GOT3 (cell line): Measurements from ENCODE around the gene DNM2.
"Not testable (repeated sequence)": the region's sequence is repeated elsewhere in the genome, so short reads cannot be mapped to it uniquely, and the experiment has no call there.

ENCODE experiments used
- DNase-seq: peaks from one replicate; lab custom pipeline; 2025; ENCODE audit warnings: mixed read lengths; lab: John Stamatoyannopoulos, UW

Gene DNM2

GRCh38 chr19:10725415-10725814 is 7.5 kb downstream of the DNM2 start:
- DNase-seq = no peak

DNA sequence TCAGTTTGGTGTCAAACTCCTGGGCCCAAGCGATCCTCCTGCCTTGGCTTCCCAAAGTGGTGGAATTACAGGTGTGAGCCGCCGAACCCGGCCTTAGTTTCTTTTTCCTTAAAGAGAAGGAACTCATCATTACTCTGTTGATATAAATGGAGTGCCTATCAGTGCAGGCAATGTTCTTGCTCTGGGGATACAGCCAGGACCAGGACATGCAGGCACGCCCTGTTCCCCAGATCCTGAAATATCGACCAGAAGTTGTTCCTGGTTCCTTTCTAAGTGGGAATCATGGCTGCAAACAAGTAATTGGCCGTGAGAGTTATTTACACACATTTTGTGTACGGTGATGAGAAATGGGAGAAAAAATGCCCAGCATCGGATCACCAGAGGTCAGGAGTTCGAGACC is 8.4 kb downstream of the DNM2 start:
- no peak for DNase-seq

- DNase-seq = no peak
Measured at GRCh38 chr19:10727685-10728201, 9.9 kb downstream of the DNM2 start.

DNA sequence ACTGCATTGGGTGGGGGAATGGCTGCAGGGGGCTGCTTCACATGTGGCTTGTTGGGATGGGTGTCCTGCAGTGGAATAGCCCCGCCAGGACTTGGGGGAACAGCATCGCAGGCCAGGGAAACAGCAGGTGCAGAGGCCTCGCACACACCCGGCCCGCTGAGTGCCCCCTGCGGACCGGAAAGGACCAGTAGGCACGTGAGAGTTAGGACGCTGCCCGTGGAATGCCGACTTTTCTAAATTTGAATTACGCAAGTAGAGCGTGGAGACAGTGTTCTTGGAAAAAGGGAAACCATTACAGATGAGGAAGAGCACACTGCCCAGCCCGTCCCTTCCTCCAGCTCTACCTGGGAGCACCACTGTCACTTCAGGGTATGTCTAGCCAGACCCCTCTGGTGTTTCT is 11.5 kb downstream of the DNM2 start:
- no peak for DNase-seq

DNA sequence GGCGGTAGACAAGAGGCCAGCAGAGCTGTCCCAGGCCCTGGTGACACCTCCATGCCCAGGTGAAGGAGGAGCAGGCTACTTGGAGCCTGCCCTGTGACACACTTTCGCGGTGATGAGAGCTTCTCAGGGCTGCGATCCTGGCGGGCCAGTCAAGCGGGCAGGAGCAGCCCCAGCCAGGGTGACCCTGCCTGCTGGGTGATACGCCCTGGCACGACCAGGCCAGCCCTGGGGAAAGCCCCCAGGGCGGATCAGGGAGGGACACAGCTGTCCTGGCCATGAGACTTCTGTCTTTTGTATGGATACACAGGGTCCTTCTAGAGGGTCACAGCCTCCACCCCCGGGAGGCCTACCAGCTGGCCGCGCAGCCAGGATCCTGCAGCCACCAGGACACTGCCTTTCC is 13.1 kb downstream of the DNM2 start:
- DNase-seq = no peak

GRCh38 chr19:10735741-10736140 is 17.9 kb downstream of the DNM2 start:
- no peak for DNase-seq

DNA sequence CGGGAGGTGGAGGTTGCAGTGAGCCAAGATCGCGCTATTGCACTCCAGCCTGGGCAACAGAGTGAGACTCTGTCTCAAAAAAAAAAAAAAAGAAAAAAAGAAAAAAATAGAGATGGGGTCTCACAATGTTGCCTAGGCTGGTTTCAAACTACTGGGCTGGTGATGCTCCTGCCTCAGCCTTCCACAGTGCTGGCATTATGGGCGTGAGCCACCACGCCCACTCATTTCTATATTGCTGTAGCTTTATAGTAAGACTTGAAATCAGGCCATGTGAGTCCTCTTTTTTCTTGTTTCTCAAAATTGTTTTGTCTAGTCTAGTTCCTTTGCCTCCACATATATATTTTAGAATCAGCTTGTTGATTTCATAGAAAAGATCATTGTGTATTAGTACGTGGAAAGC is 18.3 kb downstream of the DNM2 start:
- DNase-seq = no peak

GRCh38 chr19:10736916-10737551 is 19.2 kb downstream of the DNM2 start:
- DNase-seq = no peak

GRCh38 chr19:10737722-10738121 is 19.8 kb downstream of the DNM2 start:
- DNase-seq = no peak

- DNase-seq = no peak
Measured at GRCh38 chr19:10740798-10741197, 22.9 kb downstream of the DNM2 start.

GRCh38 chr19:10742476-10742875 is 24.6 kb downstream of the DNM2 start:
- no peak for DNase-seq

GRCh38 chr19:10744253-10744798 is 26.4 kb downstream of the DNM2 start:
- DNase-seq = no peak

DNA sequence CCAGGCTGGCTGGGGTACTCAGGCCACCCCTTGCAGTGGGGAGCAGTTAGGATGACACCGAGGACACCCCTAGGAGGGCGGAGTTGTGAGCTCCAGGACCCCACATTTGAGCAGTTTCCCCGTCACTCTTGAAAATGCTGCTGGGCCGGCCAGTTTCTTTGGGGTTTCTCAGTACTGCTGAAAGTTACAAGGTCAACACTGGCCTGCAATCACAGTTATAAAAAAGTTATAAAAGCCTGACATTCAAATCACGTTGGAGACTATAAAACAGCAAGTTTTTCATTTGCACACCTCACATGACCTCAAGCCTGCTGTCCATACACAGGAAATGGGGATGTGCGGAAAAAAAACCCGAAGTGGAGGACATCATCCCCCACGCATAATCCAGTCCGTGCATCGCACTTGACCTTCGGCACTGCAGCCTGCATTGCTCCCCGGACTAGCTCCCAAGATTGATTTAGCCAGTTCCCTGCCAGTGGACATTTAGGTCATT is 27.0 kb downstream of the DNM2 start:
- DNase-seq = no peak

DNA sequence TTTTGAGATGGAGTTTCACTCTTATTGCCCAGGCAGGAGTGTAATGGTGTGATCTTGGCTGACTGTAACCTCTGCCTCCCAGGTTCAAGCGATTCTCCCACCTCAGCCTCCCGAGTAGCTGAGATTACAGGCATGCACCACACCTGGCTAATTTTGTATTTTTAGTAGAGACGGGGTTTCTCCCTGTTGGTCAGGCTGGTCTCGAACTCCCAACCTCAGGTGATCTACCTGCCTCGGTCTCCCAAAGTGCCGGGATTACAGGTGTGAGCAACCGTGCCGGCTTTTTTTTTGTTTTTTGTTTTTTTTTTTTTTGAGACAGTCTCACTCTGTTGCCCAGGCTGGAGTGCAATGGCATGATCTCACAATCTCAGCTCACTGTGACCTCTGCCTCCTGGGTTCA is 28.6 kb downstream of the DNM2 start:
- DNase-seq = not testable (repeated sequence)

- DNase-seq = no peak
Measured at GRCh38 chr19:10747271-10747670, 29.4 kb downstream of the DNM2 start.

GRCh38 chr19:10747674-10748073 is 29.8 kb downstream of the DNM2 start:
- no peak for DNase-seq

- no peak for DNase-seq
Measured at GRCh38 chr19:10748195-10748926, 30.5 kb downstream of the DNM2 start.

DNA sequence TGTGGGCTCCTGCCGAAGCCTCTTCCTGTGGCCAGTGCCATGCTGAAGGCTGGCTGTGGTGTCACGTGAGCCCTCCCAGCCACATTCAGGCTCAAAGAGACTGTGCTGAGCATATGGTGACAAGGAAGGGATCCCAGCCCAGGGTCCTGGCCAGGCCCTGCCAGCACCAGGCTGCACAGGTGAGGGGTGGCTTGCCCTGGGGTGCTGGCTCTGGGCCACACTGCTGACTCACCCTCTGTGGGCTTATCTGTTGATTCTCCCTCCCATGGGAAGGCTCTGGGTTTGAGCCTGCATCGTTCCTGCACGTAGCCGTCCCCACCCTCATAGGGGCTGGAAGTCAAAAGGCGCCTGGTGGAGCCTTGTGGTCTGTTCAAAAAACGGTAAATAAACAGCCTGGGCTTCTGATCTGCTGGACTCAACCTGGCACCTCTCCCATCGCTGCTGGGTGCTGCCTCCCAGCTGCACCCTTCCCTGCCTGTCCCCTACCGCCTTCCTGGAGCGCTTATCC is 31.1 kb downstream of the DNM2 start:
- DNase-seq = no peak

DNA sequence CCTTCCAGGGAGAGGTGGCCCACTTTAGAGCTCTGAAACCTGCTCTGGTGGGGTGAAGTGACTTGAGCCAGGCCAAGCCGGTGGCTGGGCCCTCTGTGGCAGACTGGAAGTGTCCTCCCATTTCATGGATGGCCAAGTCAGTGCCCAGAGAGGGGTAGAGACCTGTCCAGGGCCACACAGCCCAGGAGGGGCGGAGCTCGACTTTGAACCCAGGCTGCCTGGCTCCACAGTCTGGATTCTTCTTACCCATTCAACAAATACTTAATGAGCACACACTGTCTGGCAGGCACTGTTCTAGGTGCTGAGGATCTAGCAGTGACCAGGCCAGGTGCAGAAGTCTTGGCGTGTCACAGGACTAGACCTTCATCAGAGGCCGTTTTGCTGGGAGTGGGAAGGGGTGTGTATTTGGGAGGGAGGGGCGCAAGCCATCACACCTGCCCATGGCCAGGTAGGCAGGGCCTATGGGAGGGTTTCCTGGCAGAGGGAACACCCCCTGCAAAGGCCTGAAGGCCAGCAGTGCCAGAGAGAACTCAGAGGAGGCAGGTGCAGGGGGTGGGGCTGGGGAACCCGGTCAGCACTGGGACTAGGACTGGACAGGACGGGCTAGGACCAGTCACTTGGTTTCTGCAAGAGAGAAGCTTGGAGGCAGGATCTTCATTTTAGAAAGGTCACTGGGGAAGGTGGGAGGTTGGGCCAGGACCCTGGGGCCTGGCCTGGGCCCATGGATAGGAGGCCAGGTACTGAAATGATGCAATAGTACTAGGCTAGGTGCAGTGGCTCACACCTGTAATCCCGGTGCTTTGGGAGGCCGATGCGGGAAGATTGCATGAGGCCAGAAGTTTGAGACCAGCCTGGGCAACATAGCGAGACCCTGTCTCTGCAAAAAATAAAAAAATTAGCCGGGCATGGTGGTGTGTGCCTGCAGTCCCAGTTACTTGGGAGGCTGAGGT is 31.8 kb downstream of the DNM2 start:
- DNase-seq = no peak

DNA sequence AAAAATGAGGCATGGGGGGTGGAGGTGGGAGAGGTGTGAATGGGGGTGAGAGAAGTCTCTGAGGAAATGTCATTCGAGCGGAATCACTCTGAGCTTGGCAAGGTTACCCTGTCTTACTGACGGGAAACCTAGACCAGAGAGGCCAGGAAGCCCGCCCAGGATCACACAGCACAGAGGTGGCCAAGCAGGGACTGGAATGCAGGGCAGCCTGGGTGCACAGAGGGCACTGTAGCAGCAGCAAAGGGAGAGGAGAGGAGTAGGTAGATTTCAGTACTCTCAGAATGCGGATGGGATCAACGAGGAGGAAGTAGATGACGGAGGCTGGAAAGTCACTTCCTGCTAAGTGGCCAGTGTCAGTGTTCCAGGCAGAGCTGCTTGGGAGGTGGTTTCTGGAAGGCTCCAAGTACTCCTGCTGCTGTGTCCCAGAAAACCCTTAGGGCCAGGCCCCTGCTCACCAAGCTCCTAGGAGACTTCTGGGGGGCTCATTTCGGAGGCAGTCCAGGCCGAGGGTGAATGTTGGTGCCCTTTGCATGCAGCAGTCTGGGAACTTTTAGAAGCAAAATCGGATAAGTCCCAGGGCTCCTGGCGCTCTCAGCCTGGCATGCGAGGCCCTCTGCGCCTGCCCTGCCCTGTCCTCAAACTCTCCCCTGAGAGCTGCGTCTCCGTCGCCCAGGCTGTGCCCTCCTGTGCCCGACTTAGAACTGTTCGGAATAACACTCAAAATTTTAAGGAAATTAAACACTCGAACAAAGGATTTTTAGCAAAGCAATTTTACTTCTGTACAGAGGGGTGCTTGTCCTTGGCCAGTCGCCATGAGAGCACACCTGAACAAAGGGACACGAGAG is 33.5 kb downstream of the DNM2 start:
- no peak for DNase-seq
